K562 (cell line): ENCODE data around the gene ERICH6. TPM values are rescaled to one million over a fixed set of nuclear protein-coding genes. Genes with fewer than 3 reads are reported as not detected.
A peak's percentile ranks its signal among the peaks of the same experiment; 100 is the strongest.

Experiments
- ARID1B ChIP-seq: fragments of 450-650 bp; IDR thresholded peaks from 2 replicates; pipeline ENCODE4 v1.6.1; 2016; ENCODE audit warnings: antibody characterized with exemption, mild to moderate bottlenecking, inconsistent platforms
- CAMTA2 ChIP-seq: fragments of 250-450 bp; sonication (Bioruptor Pico); conservative IDR thresholded peaks from 2 replicates; pipeline ENCODE4 v1.5.1; 2022
- CEBPG ChIP-seq, 3 experiments: fragments of 200-800 bp in 1 of 3; sonication (Bioruptor generic) in 1 of 3; sonication (generic) in 1 of 3; formaldehyde crosslinking in 1 of 3; IDR thresholded peaks in 2 of 3; conservative IDR thresholded peaks in 1 of 3; 2 replicates each; pipeline versions ENCODE4 v1.6.1 to v1.8.0; 2016 to 2022; ENCODE audit warnings: missing compliant biosample characterization in 2 of 3, missing genetic modification characterization in 2 of 3, mild to moderate bottlenecking in 1 of 3, missing genetic modification reagents in 1 of 3
- DNMT1 ChIP-seq: fragments of 450-650 bp; IDR thresholded peaks from 2 replicates; pipeline ENCODE4 v1.6.1; 2016; ENCODE audit warnings: antibody characterized with exemption, mild to moderate bottlenecking
- HMGN3 ChIP-seq: IDR thresholded peaks from 2 replicates; pipeline ENCODE4 v1.6.1; 2011; ENCODE audit warnings: borderline replicate concordance, low read depth, mild to moderate bottlenecking, mixed read lengths, low read length; ENCODE audit not compliant: insufficient read length; ENCODE audit errors: extremely low read depth
- JUNB ChIP-seq: fragments of 450-650 bp; formaldehyde crosslinking; conservative IDR thresholded peaks from 2 replicates; pipeline ENCODE4 v1.4.0; 2020; ENCODE audit warnings: mild to moderate bottlenecking
- MECOM ChIP-seq: fragments of 250-450 bp; sonication (Bioruptor Pico); IDR thresholded peaks from 2 replicates; pipeline ENCODE4 v1.8.0; 2022; ENCODE audit warnings: inconsistent platforms
- NR2F6 ChIP-seq: fragments of 450-650 bp; formaldehyde crosslinking; IDR thresholded peaks from 2 replicates; pipeline ENCODE4 v1.4.0; 2020; ENCODE audit warnings: mild to moderate bottlenecking
- NR3C1 ChIP-seq: sonication (generic); formaldehyde crosslinking; IDR thresholded peaks from 2 replicates; pipeline ENCODE4 v1.8.1; 2022; ENCODE audit warnings: missing genetic modification reagents
- RAD21 ChIP-seq, 2 experiments: fragments of 250-450 bp in 1 of 2; fragments of 450-650 bp in 1 of 2; sonication (Bioruptor Pico) in 1 of 2; formaldehyde crosslinking in 1 of 2; IDR thresholded peaks in 1 of 2; conservative IDR thresholded peaks in 1 of 2; 2 replicates each; pipeline versions ENCODE4 v1.4.0 to v1.8.0; 2020 to 2022; ENCODE audit warnings: mild to moderate bottlenecking in 2 of 2, moderate library complexity in 1 of 2
- SNRNP70 ChIP-seq: fragments of 200-400 bp; formaldehyde crosslinking; optimal IDR thresholded peaks from 2 replicates; pipeline ENCODE3; 2017; ENCODE audit warnings: low read depth, low read length
- ZBTB8A ChIP-seq: fragments of 450-650 bp; IDR thresholded peaks from 2 replicates; pipeline ENCODE4 v1.6.1; 2018; ENCODE audit warnings: mild to moderate bottlenecking, moderate library complexity; ENCODE audit not compliant: partially characterized antibody
- ZNF140 ChIP-seq: fragments of 250-450 bp; sonication (Bioruptor Pico); IDR thresholded peaks from 2 replicates; pipeline ENCODE4 v1.8.0; 2021; ENCODE audit warnings: moderate library complexity, mild to moderate bottlenecking, inconsistent platforms
- ZNF197 ChIP-seq: fragments of 200-800 bp; sonication (Bioruptor generic); IDR thresholded peaks from 2 replicates; pipeline ENCODE4 v1.6.1; 2016; ENCODE audit warnings: low read depth, missing genetic modification characterization, missing compliant biosample characterization
- ZNF408 ChIP-seq: fragments of 250-450 bp; sonication (Bioruptor Pico); IDR thresholded peaks from 2 replicates; pipeline ENCODE4 v1.4.0; 2020; ENCODE audit warnings: low read depth, mild to moderate bottlenecking, moderate library complexity
- polyA plus RNA-seq, 8 experiments: library from polyadenylated mRNA; depleted of rRNA in 4 of 8; stranded (reverse) in 5 of 8; unstranded in 3 of 8; fragments of >200 nt; fragmentation: Nextera tagmentation in 2 of 8; fragmentation: Illumina TruSeq in 1 of 8; extraction: Ambion mirVana in 2 of 8; extraction: Trizol in 1 of 8; gene quantifications; 2 replicates each; pipeline versions ENCODE4 v1.2.1 to v1.2.3, GENCODE V29; 2011 to 2014; ENCODE audit warnings: inconsistent platforms in 1 of 8, missing spikeins in 1 of 8
- total RNA-seq, 7 experiments: library from RNA; depleted of rRNA in 6 of 7; stranded (reverse); fragments of >200 nt in 6 of 7; fragmentation: Illumina TruSeq in 2 of 7; extraction: Trizol in 2 of 7; gene quantifications; 2 replicates each; pipeline versions ENCODE4 v1.2.1 to v1.2.3, GENCODE V29; 2011 to 2021; ENCODE audit warnings: low replicate concordance in 1 of 7
- TF ChIP-seq, protein P1 (sequence below): fragments of 250-450 bp; sonication (Bioruptor Pico); IDR thresholded peaks from 2 replicates; pipeline ENCODE4 v1.5.0; 2021
- TF ChIP-seq, protein P2 (sequence below), 2 experiments: fragments of 450-650 bp in 1 of 2; sonication (generic) in 1 of 2; formaldehyde crosslinking in 1 of 2; IDR thresholded peaks in 1 of 2; conservative IDR thresholded peaks in 1 of 2; 2 replicates each; pipeline versions ENCODE4 v1.6.1 to v1.8.1; 2016 to 2023; ENCODE audit warnings: mild to moderate bottlenecking in 2 of 2, moderate library complexity in 2 of 2, inconsistent platforms in 1 of 2, missing genetic modification reagents in 1 of 2
- TF ChIP-seq, protein P3 (sequence below): sonication (generic); formaldehyde crosslinking; IDR thresholded peaks from 2 replicates; pipeline ENCODE4 v1.8.0; 2022; ENCODE audit warnings: mild to moderate bottlenecking, missing genetic modification reagents, borderline replicate concordance

Gene ERICH6
- total and polyA plus RNA-seq, 9 of the 15 experiments (the other 6 are each of a cell fraction or from before 2014, with no cell fraction given) = not detected

DNA sequence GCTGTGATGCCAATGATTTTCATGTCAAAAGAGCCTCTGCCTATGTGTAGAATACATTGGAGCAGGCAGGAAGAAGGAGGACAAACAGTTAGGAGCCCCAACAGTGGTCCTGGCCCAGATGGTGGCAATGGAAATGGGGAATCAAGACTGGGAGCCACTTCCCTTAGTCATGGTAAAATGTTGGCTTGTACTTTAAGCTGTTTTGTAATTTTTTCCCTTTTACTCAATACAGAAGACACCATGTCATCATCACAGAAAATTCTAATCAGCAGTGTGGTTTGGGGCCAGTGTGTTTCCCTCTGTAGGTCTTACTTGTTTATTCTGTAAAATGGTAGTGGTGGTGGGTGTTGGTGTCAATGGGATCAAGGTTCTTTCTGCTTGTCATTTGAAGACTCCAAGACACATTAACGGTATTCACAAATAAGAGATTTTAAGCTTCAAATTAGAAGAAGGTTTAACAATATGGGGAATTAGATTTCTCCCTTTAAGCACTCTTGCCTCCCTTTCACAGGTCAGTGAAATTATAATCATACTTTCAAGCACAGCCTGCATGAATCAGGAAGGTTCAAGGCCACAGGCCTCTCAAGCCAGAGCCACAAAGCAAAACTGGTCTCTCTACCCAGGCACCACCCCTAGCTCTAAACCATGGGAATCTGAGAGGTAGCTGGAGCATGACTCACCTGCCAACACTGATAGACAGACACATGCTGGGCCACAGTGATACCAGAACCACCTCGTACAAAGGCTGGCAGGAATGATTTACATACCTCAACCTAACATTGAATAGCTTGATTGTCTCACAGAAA is 34.4 kb upstream of the ERICH6 start (continued):
- TF ChIP-seq, protein P1, sequence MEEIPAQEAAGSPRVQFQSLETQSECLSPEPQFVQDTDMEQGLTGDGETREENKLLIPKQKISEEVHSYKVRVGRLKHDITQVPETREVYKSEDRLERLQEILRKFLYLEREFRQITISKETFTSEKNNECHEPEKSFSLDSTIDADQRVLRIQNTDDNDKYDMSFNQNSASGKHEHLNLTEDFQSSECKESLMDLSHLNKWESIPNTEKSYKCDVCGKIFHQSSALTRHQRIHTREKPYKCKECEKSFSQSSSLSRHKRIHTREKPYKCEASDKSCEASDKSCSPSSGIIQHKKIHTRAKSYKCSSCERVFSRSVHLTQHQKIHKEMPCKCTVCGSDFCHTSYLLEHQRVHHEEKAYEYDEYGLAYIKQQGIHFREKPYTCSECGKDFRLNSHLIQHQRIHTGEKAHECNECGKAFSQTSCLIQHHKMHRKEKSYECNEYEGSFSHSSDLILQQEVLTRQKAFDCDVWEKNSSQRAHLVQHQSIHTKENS = no peak
- TF ChIP-seq SNRNP70 (no peak), DNMT1 (no peak), ZNF140 (no peak), CEBPG (CRISPR knock-in tag; IDR thresholded peaks at IDR 0.05) (no peak), CEBPG (tag; conservative IDR thresholded peaks at IDR 0.05 in 1 of 2, IDR thresholded peaks at IDR 0.05 in 1 of 2) (no peak), NR3C1 (CRISPR knock-in tag) (no peak), ZNF197 (no peak), HMGN3 (no peak), JUNB (no peak), NR2F6 (CRISPR knock-in tag) (no peak), ZBTB8A (no peak), ZNF408 (CRISPR knock-in tag) (no peak), RAD21 (CRISPR knock-in tag; conservative IDR thresholded peaks at IDR 0.05 in 1 of 2, IDR thresholded peaks at IDR 0.05 in 1 of 2) (no peak), ARID1B (peak; percentile 96), MECOM (CRISPR knock-in tag) (no peak), CAMTA2 (CRISPR knock-in tag) (no peak)
- TF ChIP-seq, protein P2, sequence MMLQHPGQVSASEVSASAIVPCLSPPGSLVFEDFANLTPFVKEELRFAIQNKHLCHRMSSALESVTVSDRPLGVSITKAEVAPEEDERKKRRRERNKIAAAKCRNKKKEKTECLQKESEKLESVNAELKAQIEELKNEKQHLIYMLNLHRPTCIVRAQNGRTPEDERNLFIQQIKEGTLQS (IDR thresholded peaks at IDR 0.05) = peak; percentile 91
- TF ChIP-seq, protein P2 (CRISPR knock-in tag; conservative IDR thresholded peaks at IDR 0.05) = peak; percentile 87; the same call in 1 of the 2 replicates
- TF ChIP-seq, protein P3, sequence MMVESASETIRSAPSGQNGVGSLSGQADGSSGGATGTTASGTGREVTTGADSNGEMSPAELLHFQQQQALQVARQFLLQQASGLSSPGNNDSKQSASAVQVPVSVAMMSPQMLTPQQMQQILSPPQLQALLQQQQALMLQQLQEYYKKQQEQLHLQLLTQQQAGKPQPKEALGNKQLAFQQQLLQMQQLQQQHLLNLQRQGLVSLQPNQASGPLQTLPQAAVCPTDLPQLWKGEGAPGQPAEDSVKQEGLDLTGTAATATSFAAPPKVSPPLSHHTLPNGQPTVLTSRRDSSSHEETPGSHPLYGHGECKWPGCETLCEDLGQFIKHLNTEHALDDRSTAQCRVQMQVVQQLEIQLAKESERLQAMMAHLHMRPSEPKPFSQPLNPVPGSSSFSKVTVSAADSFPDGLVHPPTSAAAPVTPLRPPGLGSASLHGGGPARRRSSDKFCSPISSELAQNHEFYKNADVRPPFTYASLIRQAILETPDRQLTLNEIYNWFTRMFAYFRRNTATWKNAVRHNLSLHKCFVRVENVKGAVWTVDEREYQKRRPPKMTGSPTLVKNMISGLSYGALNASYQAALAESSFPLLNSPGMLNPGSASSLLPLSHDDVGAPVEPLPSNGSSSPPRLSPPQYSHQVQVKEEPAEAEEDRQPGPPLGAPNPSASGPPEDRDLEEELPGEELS (CRISPR knock-in tag) = no peak
